Neural progenitor cell (in vitro differentiated cells): Measurements from ENCODE around the gene ZP1. TPM values are rescaled to one million over a fixed set of nuclear protein-coding genes. Genes with fewer than 3 reads are reported as not detected.

Experiments
- DNase-seq: peaks from one replicate; pipeline ENCODE4 v3.0.0-alpha.2; 2016; ENCODE audit warnings: low spot score
- H2AFZ ChIP-seq: fragments of 200-600 bp; sonication (generic); replicated peaks from 2 replicates; pipeline ENCODE4 v1.6.1; 2016; ENCODE audit warnings: antibody characterized with exemption
- H3F3A ChIP-seq: fragments of 200-600 bp; sonication (generic); 2 replicates; pipeline ENCODE4 v1.6.1; 2016; ENCODE audit warnings: antibody characterized with exemption, low read depth
- H3K27ac ChIP-seq: fragments of 200-600 bp; sonication (generic); 2 replicates; pipeline ENCODE4 v1.5.1; 2016; ENCODE audit warnings: mild to moderate bottlenecking
- H3K27me3 ChIP-seq: fragments of 200-600 bp; sonication (generic); 2 replicates; pipeline ENCODE4 v1.6.1; 2016; ENCODE audit warnings: mild to moderate bottlenecking, moderate library complexity
- H3K36me3 ChIP-seq: fragments of 200-600 bp; sonication (generic); 2 replicates; pipeline ENCODE4 v1.5.1; 2016
- H3K4me1 ChIP-seq: fragments of 200-600 bp; sonication (generic); 2 replicates; pipeline ENCODE4 v1.6.1; 2016; ENCODE audit warnings: mixed run types
- H3K4me2 ChIP-seq: fragments of 200-600 bp; sonication (generic); 2 replicates; pipeline ENCODE4 v1.6.1; 2016
- H3K4me3 ChIP-seq: fragments of 200-600 bp; sonication (generic); 2 replicates; pipeline ENCODE4 v1.5.1; 2016
- H3K79me2 ChIP-seq: fragments of 200-600 bp; sonication (generic); 2 replicates; pipeline ENCODE4 v1.6.1; 2016; ENCODE audit warnings: low read depth
- H3K9ac ChIP-seq: fragments of 200-600 bp; sonication (generic); 2 replicates; pipeline ENCODE4 v1.6.1; 2016
- H3K9me3 ChIP-seq: fragments of 200-600 bp; sonication (generic); 2 replicates; pipeline ENCODE4 v1.5.1; 2016; ENCODE audit warnings: low read depth
- H4K20me1 ChIP-seq: fragments of 200-600 bp; sonication (generic); 2 replicates; pipeline ENCODE4 v1.6.1; 2016; ENCODE audit warnings: low read depth
- H3K27ac Mint-ChIP-seq: 3 replicates; pipeline ENCODE4 v1.8.0; 2021; ENCODE audit warnings: mixed read lengths
- H3K27me3 Mint-ChIP-seq: 2 replicates; pipeline ENCODE4 v1.8.0; 2022; ENCODE audit warnings: low read depth, mild to moderate bottlenecking, inconsistent platforms, moderate library complexity, mixed read lengths; ENCODE audit not compliant: insufficient read depth
- H3K36me3 Mint-ChIP-seq: 3 replicates; pipeline ENCODE4 v1.8.0; 2021; ENCODE audit warnings: mixed read lengths
- H3K4me1 Mint-ChIP-seq: 3 replicates; pipeline ENCODE4 v1.8.0; 2021; ENCODE audit warnings: mixed read lengths
- H3K4me3 Mint-ChIP-seq: 3 replicates; pipeline ENCODE4 v1.8.0; 2021; ENCODE audit warnings: mild to moderate bottlenecking, moderate library complexity, mixed read lengths
- H3K9me3 Mint-ChIP-seq: 3 replicates; pipeline ENCODE4 v1.8.0; 2020; ENCODE audit warnings: mixed read lengths
- CTCF ChIP-seq: fragments of 200-600 bp; sonication (generic); IDR thresholded peaks from 2 replicates; pipeline ENCODE4 v1.5.1; 2017; ENCODE audit warnings: antibody characterized with exemption, mild to moderate bottlenecking
- EZH2 ChIP-seq: fragments of 200-600 bp; sonication (generic); IDR thresholded peaks from 2 replicates; pipeline ENCODE4 v1.6.1; 2017; ENCODE audit warnings: antibody characterized with exemption, mild to moderate bottlenecking, moderate library complexity
- EZH2phosphoT487 ChIP-seq: fragments of 200-600 bp; sonication (generic); IDR thresholded peaks from 2 replicates; pipeline ENCODE4 v1.6.1; 2017; ENCODE audit warnings: antibody characterized with exemption
- total RNA-seq: library from RNA; depleted of rRNA; stranded (reverse); fragments of >200 nt; gene quantifications from 2 replicates; pipeline ENCODE4 v1.2.3, GENCODE V29; 2015; ENCODE audit warnings: low replicate concordance

ZP1 gene
- total RNA-seq, 1 donor from 2014 or later: not detected

- Histone ChIP-seq H3K27me3 (no peaks in the 10 kb centered on the region), H3K9me3 (no peaks in the 10 kb centered on the region), H3K4me1 (no peaks in the 10 kb centered on the region), H4K20me1 (no peaks in the 10 kb centered on the region), H2AFZ (no peak overlapping the region), H3K36me3 (no peaks in the 10 kb centered on the region), H3K4me2 (no peak overlapping the region), H3K27ac (no peak overlapping the region), H3K9ac (no peak overlapping the region), H3K4me3 (no peak overlapping the region), H3F3A (no peaks in the 10 kb centered on the region), H3K79me2 (no peaks in the 10 kb centered on the region)
- DNase-seq: no peak
- TF ChIP-seq CTCF (no peak), EZH2phosphoT487 (no peak), EZH2 (no peak)
- Mint-ChIP-seq H3K4me3 (no peak overlapping the region), H3K27ac (no peak overlapping the region), H3K36me3 (no peaks in the 10 kb centered on the region), H3K9me3 (no peaks in the 10 kb centered on the region), H3K4me1 (peaks cover 6% of the 10 kb centered on the region), H3K27me3 (peaks cover 4% of the 10 kb centered on the region)
Measured at GRCh38 chr11:60872124-60872960, 5.0 kb downstream of the ZP1 start.

- no peak overlapping the region for H3K4me3 Mint-ChIP-seq
- peak; percentile 11 for DNase-seq
- no peaks in the 10 kb centered on the region for H4K20me1 ChIP-seq
Measured at GRCh38 chr11:60872961-60873524, 5.7 kb downstream of the ZP1 start.

GRCh38 chr11:60873533-60873932 lies 6.2 kb downstream of the ZP1 start:
- Mint-ChIP-seq H3K27ac (no peak overlapping the region), H3K27me3 (peaks cover 5% of the 10 kb centered on the region), H3K4me3 (no peak overlapping the region), H3K4me1 (peaks cover 6% of the 10 kb centered on the region), H3K9me3 (no peaks in the 10 kb centered on the region), H3K36me3 (no peaks in the 10 kb centered on the region)
- Histone ChIP-seq H3K9me3 (no peaks in the 10 kb centered on the region), H3F3A (no peaks in the 10 kb centered on the region), H4K20me1 (no peaks in the 10 kb centered on the region), H3K4me3 (no peak overlapping the region), H3K79me2 (no peaks in the 10 kb centered on the region), H3K36me3 (no peaks in the 10 kb centered on the region), H3K27me3 (no peaks in the 10 kb centered on the region), H2AFZ (no peak overlapping the region), H3K4me2 (no peak overlapping the region), H3K4me1 (no peaks in the 10 kb centered on the region), H3K27ac (no peak overlapping the region), H3K9ac (no peak overlapping the region)
- DNase-seq: no peak
- TF ChIP-seq EZH2 (no peak), EZH2phosphoT487 (no peak), CTCF (no peak)

More at GRCh38 chr11:60872961-60873524, 5.7 kb downstream of the ZP1 start:
- no peaks in the 10 kb centered on the region for H3K79me2 ChIP-seq
- H2AFZ ChIP-seq: no peak overlapping the region
- H3F3A ChIP-seq: no peaks in the 10 kb centered on the region
- H3K4me2 ChIP-seq: no peak overlapping the region
- H3K4me1 Mint-ChIP-seq: peaks cover 6% of the 10 kb centered on the region
- TF ChIP-seq CTCF (no peak), EZH2phosphoT487 (no peak), EZH2 (no peak)
- no peaks in the 10 kb centered on the region for H3K9me3 ChIP-seq
- H3K27ac ChIP-seq: no peak overlapping the region
- H3K4me3 ChIP-seq: no peak overlapping the region
- no peaks in the 10 kb centered on the region for H3K36me3 Mint-ChIP-seq
- H3K9ac ChIP-seq: no peak overlapping the region
- no peak overlapping the region for H3K27ac Mint-ChIP-seq
- H3K4me1 ChIP-seq: no peaks in the 10 kb centered on the region
- no peaks in the 10 kb centered on the region for H3K27me3 ChIP-seq
- peaks cover 4% of the 10 kb centered on the region for H3K27me3 Mint-ChIP-seq
- H3K36me3 ChIP-seq: no peaks in the 10 kb centered on the region
- no peaks in the 10 kb centered on the region for H3K9me3 Mint-ChIP-seq
